Neural progenitor cell (in vitro differentiated cells): ENCODE measurements around the gene SIX3.

Experiments
- CTCF ChIP-seq: fragments of 200-600 bp; sonication (generic); IDR thresholded peaks from 2 replicates; pipeline ENCODE4 v1.5.1; 2017; ENCODE audit warnings: antibody characterized with exemption, mild to moderate bottlenecking
- EZH2phosphoT487 ChIP-seq: fragments of 200-600 bp; sonication (generic); IDR thresholded peaks from 2 replicates; pipeline ENCODE4 v1.6.1; 2017; ENCODE audit warnings: antibody characterized with exemption

- TF ChIP-seq CTCF, result no peak
- no peak for TF ChIP-seq EZH2phosphoT487
Measured at GRCh38 chr2:44940049-44940494, 1.4 kb upstream of the SIX3 start.
